Tibial nerve (tissue), 4 donors: ENCODE data around the gene ARHGAP29. TPM values are rescaled to one million over a fixed set of nuclear protein-coding genes. Genes with fewer than 3 reads are reported as not detected.
A peak's percentile ranks its signal among the peaks of the same experiment; 100 is the strongest.

Experiments
- DNase-seq, 2 donors: peaks; one replicate each; pipeline ENCODE4 v3.0.0-alpha.2; 2019; ENCODE audit warnings: low spot score in 2 of 2
- H3K27ac ChIP-seq, 4 donors: fragments of 200-600 bp; sonication (generic) in 3 of 4; one replicate each; pipeline ENCODE4 v1.5.1; 2017 to 2019; ENCODE audit warnings: mild to moderate bottlenecking in 1 of 4
- H3K27me3 ChIP-seq, 2 donors: fragments of 200-600 bp; sonication (generic) in 1 of 2; one replicate each; pipeline versions ENCODE4 v1.5.1 to v1.6.0; 2017 to 2019
- H3K36me3 ChIP-seq, 3 donors: fragments of 200-600 bp; sonication (generic); one replicate each; pipeline ENCODE4 v1.5.1; 2018 to 2019
- H3K4me1 ChIP-seq, 4 donors: fragments of 200-600 bp; sonication (generic) in 3 of 4; one replicate each; pipeline ENCODE4 v1.5.1; 2017 to 2019
- H3K4me3 ChIP-seq, 4 donors: fragments of 200-600 bp; sonication (generic) in 3 of 4; one replicate each; pipeline ENCODE4 v1.5.1; 2017 to 2019; ENCODE audit warnings: mild to moderate bottlenecking in 1 of 4, moderate library complexity in 1 of 4
- H3K9me3 ChIP-seq, 4 donors: fragments of 200-600 bp; sonication (generic) in 3 of 4; one replicate each; pipeline ENCODE4 v1.5.1; 2017 to 2019
- EP300 ChIP-seq, 2 donors: sonication (generic); formaldehyde crosslinking; IDR thresholded peaks; one replicate each; pipeline ENCODE4 v1.6.1; 2017; ENCODE audit warnings: antibody characterized with exemption in 2 of 2, mild to moderate bottlenecking in 1 of 2
- POLR2A ChIP-seq, 2 donors: fragments of 450-650 bp; IDR thresholded peaks; one replicate each; pipeline ENCODE4 v1.6.1; 2017; ENCODE audit warnings: antibody characterized with exemption in 2 of 2, mild to moderate bottlenecking in 2 of 2, moderate library complexity in 2 of 2
- WGBS, 2 donors: methylation state at CpG; one replicate each; pipeline ENCODE4 v1.1.5; 2018; 5-methylcytosine and 5-hydroxymethylcytosine counted together
- total RNA-seq, 4 donors: library from RNA; depleted of rRNA; stranded (reverse); fragments of >200 nt; gene quantifications; one replicate each; pipeline ENCODE4 v1.1.0, GENCODE V29; 2016
- TF ChIP-seq, protein P1 (sequence below), 5 experiments: fragments of 200-600 bp in 3 of 5; fragments of 450-650 bp in 2 of 5; sonication (generic) in 3 of 5; IDR thresholded peaks; one replicate each; pipeline ENCODE4 v1.5.1; 2016 to 2019; ENCODE audit warnings: antibody characterized with exemption in 5 of 5, mild to moderate bottlenecking in 3 of 5, moderate library complexity in 2 of 5

Gene ARHGAP29
- total RNA-seq, 4 donors from 2014 or later, result 45.9 to 80.4 (median 50.1) TPM

GRCh38 chr1:94243665-94244064 lies 6.3 kb upstream of the ARHGAP29 start:
- peaks cover 0 to 13% (median 2%) of the 10 kb centered on the region in 4 donors for H3K4me1 ChIP-seq
- H3K27me3 ChIP-seq, result no peaks in the 10 kb centered on the region
- no peaks in the 10 kb centered on the region for H3K36me3 ChIP-seq
- peaks cover 0 to 14% (median 4%) of the 10 kb centered on the region in 4 donors for H3K9me3 ChIP-seq
- H3K4me3 ChIP-seq, result no peak overlapping the region
- TF ChIP-seq, protein P1, sequence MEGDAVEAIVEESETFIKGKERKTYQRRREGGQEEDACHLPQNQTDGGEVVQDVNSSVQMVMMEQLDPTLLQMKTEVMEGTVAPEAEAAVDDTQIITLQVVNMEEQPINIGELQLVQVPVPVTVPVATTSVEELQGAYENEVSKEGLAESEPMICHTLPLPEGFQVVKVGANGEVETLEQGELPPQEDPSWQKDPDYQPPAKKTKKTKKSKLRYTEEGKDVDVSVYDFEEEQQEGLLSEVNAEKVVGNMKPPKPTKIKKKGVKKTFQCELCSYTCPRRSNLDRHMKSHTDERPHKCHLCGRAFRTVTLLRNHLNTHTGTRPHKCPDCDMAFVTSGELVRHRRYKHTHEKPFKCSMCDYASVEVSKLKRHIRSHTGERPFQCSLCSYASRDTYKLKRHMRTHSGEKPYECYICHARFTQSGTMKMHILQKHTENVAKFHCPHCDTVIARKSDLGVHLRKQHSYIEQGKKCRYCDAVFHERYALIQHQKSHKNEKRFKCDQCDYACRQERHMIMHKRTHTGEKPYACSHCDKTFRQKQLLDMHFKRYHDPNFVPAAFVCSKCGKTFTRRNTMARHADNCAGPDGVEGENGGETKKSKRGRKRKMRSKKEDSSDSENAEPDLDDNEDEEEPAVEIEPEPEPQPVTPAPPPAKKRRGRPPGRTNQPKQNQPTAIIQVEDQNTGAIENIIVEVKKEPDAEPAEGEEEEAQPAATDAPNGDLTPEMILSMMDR (IDR thresholded peaks at IDR 0.05), result no peak
- TF ChIP-seq EP300 (IDR thresholded peaks at IDR 0.05), result no peak
- no peak for TF ChIP-seq POLR2A (IDR thresholded peaks at IDR 0.05)
- H3K27ac ChIP-seq, result no peak overlapping the region
- DNase-seq, result no peak
- 89 to 96% methylated on average over 2 of the region's 2 CpGs for WGBS, 2 donors

DNA sequence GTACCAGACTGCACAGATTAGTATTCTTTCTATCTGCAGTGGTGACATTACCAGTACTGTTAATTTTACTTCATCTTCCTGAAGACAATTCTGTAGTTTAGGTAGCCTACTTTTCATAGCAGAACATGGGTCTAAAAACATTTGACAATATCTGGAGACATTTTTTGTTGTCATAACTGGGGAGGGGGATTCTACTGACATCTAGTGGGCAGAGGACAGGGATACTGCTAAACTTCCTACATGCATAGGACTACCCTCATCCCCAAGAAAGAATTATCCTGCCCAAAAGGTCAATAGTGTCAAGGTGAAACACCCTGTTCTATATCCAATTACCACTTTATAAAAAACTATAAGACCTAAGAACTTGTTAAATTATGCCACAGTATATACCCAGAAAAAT lies 3.4 kb upstream of the ARHGAP29 start:
- H3K27me3 ChIP-seq, result no peaks in the 10 kb centered on the region
- no peak overlapping the region for H3K4me3 ChIP-seq
- H3K4me1 ChIP-seq, result peaks cover 0 to 4% (median 2%) of the 10 kb centered on the region in 4 donors
- TF ChIP-seq POLR2A (IDR thresholded peaks at IDR 0.05), result no peak
- DNase-seq, result no peak
- no peak overlapping the region for H3K27ac ChIP-seq
- H3K36me3 ChIP-seq, result no peaks in the 10 kb centered on the region
- H3K9me3 ChIP-seq, result peaks cover 0 to 14% (median 4%) of the 10 kb centered on the region in 4 donors

GRCh38 chr1:94239796-94240195 lies 2.4 kb upstream of the ARHGAP29 start:
- no peak for DNase-seq
- Histone ChIP-seq H3K36me3 (no peaks in the 10 kb centered on the region), H3K27ac (no peak overlapping the region), H3K27me3 (no peaks in the 10 kb centered on the region), H3K4me3 (no peak overlapping the region), H3K9me3 (peaks cover 0 to 14% (median 4%) of the 10 kb centered on the region in 4 donors), H3K4me1 (peaks cover 0 to 12% (median 2%) of the 10 kb centered on the region in 4 donors)
- TF ChIP-seq POLR2A (IDR thresholded peaks at IDR 0.05) (no peak), EP300 (IDR thresholded peaks at IDR 0.05) (no peak)
- TF ChIP-seq, protein P1 (IDR thresholded peaks at IDR 0.05), result no peak

DNA sequence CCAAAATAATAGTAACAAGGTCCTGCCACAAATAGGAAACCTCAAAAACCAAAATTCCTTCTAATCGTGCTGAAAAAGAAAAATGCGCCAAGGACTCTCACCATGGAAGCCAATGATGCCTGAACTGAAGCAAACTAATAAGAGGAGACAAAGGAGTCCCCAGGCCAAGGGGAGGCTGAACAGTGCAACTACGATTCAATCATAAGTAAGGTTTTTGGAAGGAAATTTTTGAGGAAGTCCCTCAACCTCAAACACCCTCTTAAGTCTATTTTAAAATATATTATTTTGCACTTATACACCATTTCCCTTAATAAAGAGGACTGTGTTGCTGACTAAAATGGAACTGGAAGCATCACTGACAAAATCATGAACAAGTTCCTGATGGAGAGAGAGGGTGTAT lies 1.7 kb upstream of the ARHGAP29 start:
- no peaks in the 10 kb centered on the region for H3K36me3 ChIP-seq
- peaks cover 0 to 12% (median 2%) of the 10 kb centered on the region in 4 donors for H3K4me1 ChIP-seq
- H3K9me3 ChIP-seq, result peaks cover 0 to 14% (median 4%) of the 10 kb centered on the region in 4 donors
- 69 to 79% methylated on average over 3 of the region's 3 CpGs for WGBS, 2 donors
- no peaks in the 10 kb centered on the region for H3K27me3 ChIP-seq
- H3K27ac ChIP-seq, result no peak overlapping the region
- no peak for DNase-seq
- TF ChIP-seq EP300 (IDR thresholded peaks at IDR 0.05), result no peak
- no peak for TF ChIP-seq POLR2A (IDR thresholded peaks at IDR 0.05)
- TF ChIP-seq, protein P1 (IDR thresholded peaks at IDR 0.05), result no peak
- no peak overlapping the region for H3K4me3 ChIP-seq

DNA sequence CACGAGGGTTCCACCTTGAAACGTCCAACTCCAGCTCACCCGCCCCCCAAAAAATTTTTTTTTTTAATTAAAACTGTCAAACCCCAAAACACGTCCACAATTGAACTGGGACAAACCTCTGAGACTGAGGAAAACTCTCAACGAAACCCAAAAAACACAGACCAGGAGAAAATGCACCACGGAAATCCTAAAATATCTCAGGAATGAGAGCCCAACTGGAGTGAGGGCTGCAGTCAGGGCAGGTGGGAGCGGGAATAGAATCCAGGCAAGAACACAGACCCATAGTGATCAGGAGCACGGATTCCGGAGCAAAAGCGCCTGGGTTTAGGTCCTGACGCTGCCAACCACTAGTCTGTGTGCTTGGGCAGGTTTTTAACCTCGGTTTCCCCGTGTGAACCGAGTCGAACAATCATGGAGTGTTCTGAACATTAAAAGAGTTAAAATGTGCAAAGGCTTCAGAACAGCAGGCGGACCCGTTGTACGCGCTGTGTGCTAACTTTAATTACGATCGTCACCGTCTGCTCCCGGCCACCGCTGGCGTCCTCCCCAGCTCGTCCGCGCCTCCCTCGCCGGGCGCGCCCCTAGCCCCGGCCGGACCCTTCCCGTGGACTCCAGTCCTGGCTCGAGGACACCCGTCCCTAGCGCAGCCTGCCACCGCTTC lies 624 bp downstream of the ARHGAP29 start:
- Histone ChIP-seq H3K27ac (peak overlapping the region; percentile 64 to 89 (median 85)), H3K9me3 (no peaks in the 10 kb centered on the region), H3K4me3 (peak overlapping the region; percentile 69 to 84 (median 78)), H3K36me3 (no peaks in the 10 kb centered on the region), H3K4me1 (peaks cover 0 to 14% (median 2%) of the 10 kb centered on the region in 4 donors), H3K27me3 (no peaks in the 10 kb centered on the region)
- TF ChIP-seq, protein P1 (IDR thresholded peaks at IDR 0.05), result peak in 1 of 5 experiments; percentile 25
- no peak for TF ChIP-seq POLR2A (IDR thresholded peaks at IDR 0.05)
- 0 to 1% methylated on average over 32 to 37 of the region's 39 CpGs for WGBS, 2 donors
- peak in 1 of 2 donors; percentile 12 for DNase-seq
